RCC 7860 (cell line): ENCODE results near the gene CHRM4.
A peak's percentile ranks its signal among the peaks of the same experiment; 100 is the strongest.

ENCODE experiments used
- DNase-seq: peaks from one replicate; pipeline ENCODE4 v3.0.0-alpha.2; 2015; ENCODE audit warnings: low spot score
- FAIRE-seq: peaks from 2 replicates; lab custom pipeline; 2012; peaks lifted over from hg19 to GRCh38; lab: Jason Lieb, UNC

The CHRM4 gene

DNA sequence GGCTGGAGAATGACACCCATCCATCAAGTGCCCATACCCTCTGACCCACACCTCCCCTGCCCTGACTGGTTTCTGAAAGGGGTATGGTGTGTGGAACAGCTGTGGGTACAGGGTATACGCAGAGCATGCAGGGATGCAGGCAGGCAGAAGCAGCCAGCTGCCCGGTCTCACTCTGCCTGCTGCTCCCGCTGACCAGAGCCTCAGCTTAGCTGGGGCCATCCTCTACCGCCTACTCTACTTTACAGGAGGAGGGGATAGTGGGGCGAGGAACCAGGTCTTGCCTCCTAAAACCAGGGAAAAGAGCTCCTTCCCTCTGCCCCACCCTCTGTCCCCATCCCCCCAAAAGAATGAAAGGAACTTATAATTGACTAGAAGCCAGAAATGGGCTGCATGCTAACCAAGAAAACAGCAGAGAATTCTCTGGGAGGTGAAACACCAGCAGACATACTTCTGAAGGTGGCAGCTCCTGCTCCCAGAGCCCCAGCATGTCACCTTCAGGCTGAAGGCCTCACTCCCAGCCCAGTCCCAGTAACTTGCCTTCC lies 13.0 kb upstream of the CHRM4 start:
- no peak for FAIRE-seq
- no peak for DNase-seq

DNA sequence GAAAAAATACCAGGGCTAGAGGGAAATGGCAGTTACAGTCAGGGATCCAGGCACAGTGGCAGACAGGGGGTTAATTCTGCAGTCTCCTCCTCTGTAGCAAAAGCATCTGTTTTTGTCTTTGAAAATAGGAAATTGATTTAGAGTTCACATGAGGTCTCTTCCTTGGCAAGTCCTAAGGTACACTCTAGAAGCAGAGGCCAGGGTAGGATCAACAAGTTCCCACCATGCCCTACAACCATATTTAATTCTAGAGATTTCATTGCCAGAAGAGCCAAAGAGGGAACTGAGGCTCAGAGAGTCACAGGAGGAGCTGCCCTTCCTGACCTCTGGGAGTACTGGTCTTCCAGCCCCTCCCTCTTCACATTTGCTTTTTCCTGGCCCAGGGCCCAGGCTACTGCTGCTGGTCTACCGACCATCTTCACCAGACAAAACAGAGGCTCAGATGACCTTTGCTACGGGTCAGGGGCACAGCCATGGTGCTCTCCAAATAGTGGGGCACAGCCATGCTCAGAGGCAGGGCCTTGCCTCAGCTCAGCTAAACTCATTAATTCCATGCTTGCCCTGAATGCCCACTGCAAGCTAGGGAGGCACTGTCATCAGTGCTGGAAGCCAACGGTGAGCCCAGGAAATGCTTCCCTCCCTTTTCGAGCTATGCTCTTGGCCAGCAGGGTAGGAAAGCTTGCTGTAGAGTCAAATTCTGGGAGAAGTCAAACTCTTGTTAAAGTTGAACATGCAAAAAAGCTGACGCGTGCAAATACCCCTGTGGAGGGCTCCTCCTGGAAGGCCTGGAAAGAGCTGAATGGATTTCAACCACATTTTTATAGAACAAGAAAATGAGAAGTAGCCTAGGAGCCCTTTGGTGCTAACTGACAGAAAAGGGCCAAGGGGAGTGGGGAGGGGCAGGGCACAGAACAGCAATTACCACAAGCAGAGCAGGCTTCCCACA lies 11.7 kb upstream of the CHRM4 start:
- FAIRE-seq (no peak), DNase-seq (no peak)

- DNase-seq: no peak
- FAIRE-seq: no peak
Observed at GRCh38 chr11:46397526-46397925, 6.0 kb upstream of the CHRM4 start.

DNA sequence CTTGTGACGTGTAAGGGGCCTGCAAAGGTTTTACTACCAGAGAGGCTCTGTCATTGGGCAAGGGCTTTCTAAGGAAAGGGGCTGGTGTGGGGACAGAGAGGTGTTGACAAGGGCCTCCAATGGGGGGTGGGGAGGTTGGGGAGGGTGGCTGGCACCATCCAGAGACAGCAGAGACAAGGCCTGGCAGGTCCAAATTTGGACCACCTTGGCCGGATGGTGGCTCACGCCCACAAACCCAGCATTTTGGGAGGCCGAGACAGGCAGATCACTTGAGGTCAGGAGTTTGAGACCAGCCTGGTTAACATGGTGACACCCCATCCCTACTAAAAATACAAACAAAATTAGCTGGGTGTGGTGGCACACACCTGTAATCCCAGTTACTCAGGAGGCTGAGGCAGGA lies 2.2 kb upstream of the CHRM4 start:
- no peak for FAIRE-seq
- DNase-seq: no peak

- no peak for DNase-seq
- no peak for FAIRE-seq
Observed at GRCh38 chr11:46393231-46393616, 1.6 kb upstream of the CHRM4 start.

- no peak for FAIRE-seq
- peak; percentile 41 for DNase-seq
Observed at GRCh38 chr11:46392421-46393230, 1.1 kb upstream of the CHRM4 start.

DNA sequence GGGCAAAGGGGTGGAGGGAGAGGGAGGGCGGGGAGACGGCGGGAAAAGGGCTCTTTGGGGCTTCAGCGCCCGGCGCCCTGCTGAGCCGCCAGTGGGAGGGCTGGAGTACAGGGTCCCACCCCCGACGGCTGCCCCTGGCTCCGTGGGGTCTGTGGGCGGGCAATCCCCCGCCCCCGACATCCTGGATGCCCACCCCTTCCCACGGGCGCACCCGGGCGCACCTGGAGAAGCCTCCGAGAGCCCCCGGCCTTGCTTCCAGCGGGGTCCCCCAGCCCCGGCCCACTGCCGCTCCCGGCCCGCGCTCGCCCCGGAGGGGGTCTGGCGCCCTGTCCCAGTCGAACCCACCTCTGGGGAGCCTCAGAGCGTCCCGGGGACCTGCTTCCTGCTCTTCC lies 394 bp downstream of the CHRM4 start:
- no peak for DNase-seq
- no peak for FAIRE-seq

GRCh38 chr11:46390331-46391171 lies 1.0 kb downstream of the CHRM4 start:
- DNase-seq (no peak), FAIRE-seq (no peak)

DNA sequence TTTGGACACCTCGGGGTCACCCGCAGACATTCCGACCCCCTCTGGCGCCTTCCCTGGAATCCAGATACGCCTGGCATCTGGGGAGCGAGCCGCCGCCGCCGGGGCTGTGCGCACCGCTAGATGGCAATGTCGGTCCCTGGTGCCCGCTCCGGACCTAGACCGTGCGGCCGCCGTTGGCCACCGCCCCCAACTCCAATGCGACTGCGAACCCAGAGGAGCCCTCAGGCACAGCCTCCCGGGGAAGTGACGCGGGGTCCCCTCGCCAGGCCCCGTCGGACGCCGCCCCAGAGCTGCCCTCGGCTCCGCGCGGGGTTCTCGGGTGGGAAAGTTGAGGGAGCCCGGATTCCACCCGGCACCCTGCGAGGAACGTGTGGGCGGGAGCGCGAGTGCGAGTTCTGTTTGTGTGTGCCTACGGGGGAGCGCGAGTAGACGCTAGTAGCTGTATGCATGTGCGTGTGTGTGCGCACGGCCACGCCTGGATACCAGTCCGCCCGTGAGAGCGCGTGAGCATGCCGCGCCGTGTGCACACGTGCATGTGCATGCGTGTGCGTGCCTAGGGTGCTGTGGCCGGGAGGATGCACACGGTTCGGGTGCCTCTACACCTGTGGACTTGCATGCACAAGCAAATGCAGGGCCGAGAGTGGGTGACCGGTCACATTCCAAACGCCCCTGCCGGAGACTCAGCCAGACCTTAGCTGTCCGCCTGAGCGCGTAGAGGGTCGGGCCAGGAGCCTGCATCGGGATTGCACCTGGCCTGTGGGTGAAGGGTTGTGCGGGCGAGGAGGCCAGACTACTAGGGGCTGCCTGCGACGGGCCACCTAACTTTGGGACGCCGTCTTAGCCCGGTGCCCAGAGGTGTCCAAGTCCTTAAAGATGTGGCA lies 1.9 kb downstream of the CHRM4 start:
- FAIRE-seq: no peak
- peak; percentile 34 for DNase-seq

DNA sequence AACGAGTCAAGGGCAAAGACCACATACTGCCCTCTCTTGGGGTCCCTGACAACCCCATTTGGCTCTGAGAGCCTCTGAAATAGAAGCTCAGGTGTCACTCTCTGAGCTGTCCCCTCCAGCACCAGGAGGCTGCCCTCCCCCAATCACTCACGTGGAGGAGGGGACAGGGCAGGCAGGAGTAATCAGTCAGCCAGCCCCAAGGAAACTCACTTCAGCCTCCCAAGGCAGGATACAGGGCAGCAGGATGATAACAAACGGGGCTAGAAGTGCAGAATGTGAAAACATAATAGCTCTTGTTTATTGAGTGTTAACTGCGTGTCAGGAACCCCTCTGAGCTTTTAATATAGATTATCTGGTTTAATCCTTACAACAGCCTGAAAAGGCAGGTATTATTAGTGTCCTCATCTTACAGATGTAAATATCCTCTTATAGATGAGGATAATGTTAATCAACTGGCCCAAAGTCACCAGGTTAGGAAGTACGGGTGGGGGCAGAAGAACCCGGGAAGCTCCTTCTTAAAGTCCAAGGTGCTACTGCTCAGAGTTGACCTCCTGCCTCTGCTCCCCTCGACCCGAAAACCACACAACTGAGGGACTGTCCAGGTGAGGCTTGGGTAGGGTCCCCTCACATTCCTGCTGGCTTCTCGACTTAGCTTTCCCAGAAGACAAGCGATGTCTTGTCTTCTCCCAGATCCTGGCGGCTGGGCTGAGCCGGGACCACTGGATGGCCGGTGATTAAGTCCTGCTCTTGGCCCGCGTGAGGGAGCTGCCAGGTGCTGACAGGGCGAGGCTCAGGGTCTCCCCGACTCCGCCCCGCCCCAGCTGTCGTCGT lies 2.7 kb downstream of the CHRM4 start:
- FAIRE-seq (no peak), DNase-seq (no peak)

DNA sequence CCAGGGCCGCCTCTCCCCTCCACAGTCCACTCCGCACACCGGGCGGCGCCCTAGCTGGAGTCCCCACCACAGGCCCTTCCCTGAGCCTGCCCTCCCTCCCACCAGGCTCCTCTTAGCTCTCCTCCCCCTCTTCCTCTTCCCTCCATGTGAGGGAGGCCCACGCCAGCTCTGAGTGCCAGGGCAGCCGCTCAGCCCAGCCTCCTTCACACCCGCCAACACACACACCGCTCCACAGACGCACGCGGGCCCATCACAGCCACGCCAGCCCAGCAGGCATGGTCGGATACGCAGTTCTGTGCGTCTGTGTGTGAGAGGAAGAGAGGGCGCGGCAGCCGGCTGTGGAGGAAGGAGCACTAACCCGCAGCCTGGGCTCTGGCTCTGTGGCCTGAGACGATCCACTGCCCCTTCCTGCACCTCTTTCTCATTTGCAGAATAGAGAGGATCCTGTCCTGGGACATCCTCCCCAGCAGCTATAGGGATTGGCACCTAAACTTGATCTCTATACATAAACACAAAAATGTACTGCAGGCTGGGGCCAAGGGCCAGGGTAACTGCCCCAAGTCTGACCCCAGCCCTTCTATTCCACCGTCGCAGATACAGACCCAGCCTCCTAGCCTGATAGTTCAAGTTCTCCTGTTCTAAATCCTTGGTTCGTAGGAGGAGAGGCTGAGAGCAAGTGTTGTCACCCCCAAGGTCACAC lies 3.5 kb downstream of the CHRM4 start:
- DNase-seq: no peak
- no peak for FAIRE-seq

- DNase-seq (no peak), FAIRE-seq (no peak)
Observed at GRCh38 chr11:46387456-46387855, 4.1 kb downstream of the CHRM4 start.

- FAIRE-seq: no peak
- peak; percentile 70 for DNase-seq
Observed at GRCh38 chr11:46386674-46387073, 4.9 kb downstream of the CHRM4 start.

DNA sequence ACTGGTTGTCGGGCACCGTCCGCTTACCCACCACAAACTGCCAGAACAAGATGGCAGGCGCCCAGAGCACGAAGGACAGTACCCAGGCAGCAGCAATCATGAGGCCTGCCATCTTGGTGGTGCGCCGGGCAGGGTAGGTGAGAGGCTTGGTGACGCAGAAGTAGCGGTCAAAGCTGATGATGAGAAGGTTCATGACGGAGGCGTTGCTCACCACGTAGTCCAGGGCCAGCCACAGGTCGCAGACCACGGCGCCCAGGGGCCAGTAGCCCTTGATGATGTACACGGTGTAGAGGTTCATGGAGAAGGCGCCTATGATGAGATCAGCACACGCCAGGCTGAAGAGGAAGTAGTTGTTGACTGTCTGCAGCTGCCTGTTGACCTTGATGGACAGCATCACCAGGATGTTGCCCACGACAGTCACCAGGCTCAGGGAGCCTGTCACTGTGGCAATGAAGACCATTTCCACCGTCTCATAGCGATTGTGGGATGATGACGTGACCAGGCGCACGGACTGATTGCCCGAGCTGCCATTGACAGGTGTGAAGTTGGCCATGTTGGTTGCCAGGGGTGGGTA lies 5.5 kb downstream of the CHRM4 start:
- DNase-seq: no peak
- no peak for FAIRE-seq

- no peak for DNase-seq
- FAIRE-seq: no peak
Observed at GRCh38 chr11:46385169-46386004, 6.2 kb downstream of the CHRM4 start.

DNA sequence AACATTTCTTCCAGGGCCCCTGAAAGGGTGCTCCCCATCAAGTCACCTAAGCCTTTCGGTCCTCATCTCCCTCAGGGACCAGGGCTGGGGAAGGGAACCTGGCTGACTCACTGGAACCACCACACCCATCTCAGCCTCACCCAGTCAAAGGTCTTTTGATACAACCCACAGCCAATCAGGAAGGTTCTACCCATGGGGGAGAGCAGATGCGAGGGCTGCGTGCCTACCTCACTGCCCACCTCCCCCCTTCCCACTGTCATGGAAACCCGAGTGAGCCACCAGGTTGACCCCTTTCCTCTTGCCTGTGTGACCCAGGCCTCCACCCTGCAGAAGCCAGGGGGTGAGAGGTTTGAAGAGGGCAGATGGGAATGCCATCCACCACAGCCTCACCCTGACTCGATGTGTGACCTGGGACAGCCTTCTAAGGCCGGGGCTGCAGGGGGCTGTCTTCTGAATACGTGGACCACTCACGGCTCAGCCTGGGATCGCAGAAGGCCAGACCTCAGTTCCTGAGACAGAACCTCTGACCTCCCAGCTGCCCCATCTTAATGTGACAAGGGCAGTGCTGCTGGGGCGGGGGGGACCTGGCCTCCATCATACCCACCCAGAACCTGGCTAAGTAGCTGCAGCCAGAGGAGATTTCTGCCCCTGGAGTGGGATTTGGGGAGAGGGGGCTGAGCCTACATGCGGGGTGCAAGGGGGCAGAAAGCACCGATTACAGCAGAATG lies 7.4 kb downstream of the CHRM4 start:
- no peak for FAIRE-seq
- no peak for DNase-seq

- DNase-seq (no peak), FAIRE-seq (no peak)
Observed at GRCh38 chr11:46383404-46383758, 8.2 kb downstream of the CHRM4 start.
